Stimulated activated CD8-positive, alpha-beta memory T cell treated with anti-CD3 and anti-CD28 coated beads, Interleukin-4, amount 100 ng/mL, for 4 hours (primary cell): ENCODE data around the gene SST.

Experiments
- DNase-seq, 2 donors: peaks; one replicate each; pipeline ENCODE4 v3.0.0-alpha.2; 2020; ENCODE audit warnings: low read depth in 2 of 2, low spot score in 1 of 2

The SST gene

GRCh38 chr3:187636528-187636927, 33.7 kb downstream of the SST start:
- no peak for DNase-seq

- DNase-seq, result no peak
Observed at GRCh38 chr3:187630404-187630803, 39.8 kb downstream of the SST start.

GRCh38 chr3:187629711-187630110, 40.5 kb downstream of the SST start:
- DNase-seq, result no peak

- no peak for DNase-seq
Observed at GRCh38 chr3:187628169-187628568, 42.0 kb downstream of the SST start.

- DNase-seq, result no peak
Observed at GRCh38 chr3:187626581-187626980, 43.6 kb downstream of the SST start.

- no peak for DNase-seq
Observed at GRCh38 chr3:187624588-187624987, 45.6 kb downstream of the SST start.

- no peak for DNase-seq
Observed at GRCh38 chr3:187623285-187623814, 46.8 kb downstream of the SST start.

- DNase-seq, result no peak
Observed at GRCh38 chr3:187621881-187622280, 48.3 kb downstream of the SST start.

- DNase-seq, result no peak
Observed at GRCh38 chr3:187619461-187619860, 50.7 kb downstream of the SST start.
